Measurements from ENCODE around the gene CAMTA2.

- TF ChIP-seq TCF7 (CRISPR knock-in tag; IDR thresholded peaks at IDR 0.05; ENCODE audit: low read depth) = no peak
- no peak for TF ChIP-seq CTCF (IDR thresholded peaks at IDR 0.05)
- TF ChIP-seq GABPB1 (CRISPR knock-in tag; IDR thresholded peaks at IDR 0.05) = peak; percentile 59; the same call in 1 of the 2 replicates
- TF ChIP-seq PRDM15 (CRISPR knock-in tag; IDR thresholded peaks at IDR 0.05) = no peak
- no peak for TF ChIP-seq JUN (CRISPR knock-in tag; IDR thresholded peaks at IDR 0.05)
- no peak; the same call in 1 of the 2 replicates for TF ChIP-seq RELA (CRISPR knock-in tag; IDR thresholded peaks at IDR 0.05; ENCODE audit: borderline replicate concordance)
- no peak for TF ChIP-seq ZNF532 (CRISPR knock-in tag; IDR thresholded peaks at IDR 0.05; ENCODE audit: borderline replicate concordance)
- TF ChIP-seq ZNF263 (CRISPR knock-in tag; IDR thresholded peaks at IDR 0.05; ENCODE audit: low read depth) = no peak
- TF ChIP-seq ZNF396 (CRISPR knock-in tag; IDR thresholded peaks at IDR 0.05; ENCODE audit: borderline replicate concordance) = no peak
- no peak for TF ChIP-seq ATF2 (CRISPR knock-in tag; IDR thresholded peaks at IDR 0.05; ENCODE audit: borderline replicate concordance, low read depth)
Observed at GRCh38 chr17:4998732-4999429, 11.4 kb upstream of the CAMTA2 start.
